Panc1 (cell line): Measurements from ENCODE around the gene PDZD2. TPM values are rescaled to one million over a fixed set of nuclear protein-coding genes. Genes with fewer than 3 reads are reported as not detected.

ENCODE experiments used
- ATAC-seq: fragments of 200-7000 bp; cut with Tn5 transposase; 2 replicates; pipeline ENCODE4 v1.9.1; 2020; ENCODE audit warnings: mild to moderate bottlenecking, moderate library complexity
- BruUV-seq: library from RNA; stranded (reverse); fragments of 400-500 nt; replicated peaks from 2 replicates; lab custom pipeline; 2021; lab: Mats Ljungman, UMichigan
- CTCF ChIA-PET: fragments of 300-600 bp; sonication (Branson Sonifier 250); formaldehyde crosslinking; loops from one replicate; lab custom pipeline; 2022; ENCODE audit warnings: antibody characterized with exemption; lab: Charles Lee
- POLR2A ChIA-PET: fragments of 300-600 bp; sonication (Branson Sonifier 250); formaldehyde crosslinking; loops from one replicate; lab custom pipeline; 2022; ENCODE audit warnings: antibody characterized with exemption; lab: Charles Lee
- DNase-seq: peaks from one replicate; pipeline ENCODE4 v3.0.0-alpha.2; 2010; ENCODE audit warnings: low read depth, low spot score
- H3K27ac ChIP-seq: 2 replicates; pipeline ENCODE4 v1.5.1; 2011; ENCODE audit warnings: mild to moderate bottlenecking, low read length, inconsistent platforms
- H3K27me3 ChIP-seq: fragments of 200-500 bp; sonication (Bioruptor generic); 2 replicates; pipeline ENCODE4 v1.6.0; 2014; ENCODE audit warnings: low read length, inconsistent platforms; ENCODE audit not compliant: control insufficient read depth, insufficient read depth
- H3K36me3 ChIP-seq: fragments of 200-500 bp; sonication (Bioruptor generic); 2 replicates; pipeline ENCODE4 v1.5.1; 2014; ENCODE audit warnings: inconsistent platforms, mild to moderate bottlenecking, low read length, moderate library complexity; ENCODE audit not compliant: control insufficient read depth, insufficient read depth
- H3K4me1 ChIP-seq: 2 replicates; pipeline ENCODE4 v1.5.1; 2011; ENCODE audit warnings: inconsistent platforms, mild to moderate bottlenecking, low read length, moderate library complexity; ENCODE audit not compliant: control insufficient read depth, insufficient read depth
- H3K4me3 ChIP-seq, 2 experiments: 2 replicates each; pipeline ENCODE4 v1.5.1; 2011 to 2012; ENCODE audit warnings: low read depth in 2 of 2, low read length in 2 of 2, mild to moderate bottlenecking in 2 of 2, inconsistent platforms in 1 of 2, moderate library complexity in 1 of 2
- H3K9me3 ChIP-seq: fragments of 200-500 bp; sonication (Bioruptor generic); 2 replicates; pipeline ENCODE4 v1.5.1; 2014; ENCODE audit warnings: low read depth, mild to moderate bottlenecking, inconsistent platforms, low read length, moderate library complexity; ENCODE audit not compliant: control insufficient read depth, insufficient read depth
- CTCF ChIP-seq: fragments of 450-650 bp; IDR thresholded peaks from 2 replicates; pipeline ENCODE4 v1.5.1; 2017; ENCODE audit warnings: mild to moderate bottlenecking
- POLR2AphosphoS5 ChIP-seq: IDR thresholded peaks from 2 replicates; pipeline ENCODE4 v1.6.1; 2012; ENCODE audit warnings: mild to moderate bottlenecking, low read depth, low read length, moderate library complexity
- SIN3A ChIP-seq: IDR thresholded peaks from 2 replicates; pipeline ENCODE4 v1.6.1; 2012; ENCODE audit warnings: low read depth, mild to moderate bottlenecking, low read length, moderate library complexity, borderline replicate concordance; ENCODE audit not compliant: insufficient read depth
- TCF7L2 ChIP-seq: IDR thresholded peaks from 2 replicates; pipeline ENCODE4 v1.6.1; 2011; ENCODE audit warnings: mild to moderate bottlenecking, low read depth, low read length, inconsistent platforms
- in situ Hi-C: cut with HindIII; loops from 2 replicates; pipeline ENCODE4 v1.10.0; 2016; ENCODE audit warnings: low sequenced_read_pairs, low pct_unique_long_range_greater_than_20kb
- intact Hi-C: fragments of 100-400 bp; cut with micrococcal nuclease; formaldehyde crosslinking; loops from one replicate; pipeline ENCODE4 v1.10.0; 2022; ENCODE audit not compliant: unreplicated experiment
- total RNA-seq: library from RNA; stranded (reverse); gene quantifications from one replicate; pipeline ENCODE4 v1.2.1, GENCODE V29; 2021; ENCODE audit not compliant: unreplicated experiment
- TF ChIP-seq, protein P1 (sequence below), 2 experiments: IDR thresholded peaks; 2 replicates each; pipeline ENCODE4 v1.6.1; 2011 to 2012; ENCODE audit warnings: low read depth in 2 of 2, control low read depth in 1 of 2, low read length in 1 of 2, mild to moderate bottlenecking in 1 of 2, moderate library complexity in 1 of 2; ENCODE audit not compliant: insufficient read depth in 1 of 2

The PDZD2 gene
- total RNA-seq, 1 experiment from 2014 or later = 0.10 TPM

DNA sequence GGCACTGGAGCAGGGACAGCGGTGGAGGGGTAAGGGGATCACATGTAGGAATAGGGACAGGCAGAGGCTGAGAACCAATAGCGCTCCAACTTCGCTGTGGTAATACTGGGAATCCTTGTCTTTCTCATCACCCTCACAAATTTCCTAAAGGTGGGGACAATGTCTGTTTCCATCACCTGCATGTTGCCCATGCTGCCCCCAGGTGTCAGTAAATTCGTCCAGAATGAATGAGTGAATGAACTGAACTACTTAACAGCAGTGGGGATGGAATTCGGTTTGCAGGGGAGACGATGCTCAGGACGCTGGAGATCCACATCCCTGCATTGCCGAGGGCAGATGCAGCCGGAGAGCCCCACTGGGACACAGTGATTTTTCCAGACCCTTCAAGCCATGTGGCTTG is 129.9 kb downstream of the PDZD2 start:
- Histone ChIP-seq H3K36me3 (no peaks in the 10 kb centered on the region), H3K27ac (no peak overlapping the region), H3K4me3 (no peak overlapping the region), H3K27me3 (peaks cover 12% of the 10 kb centered on the region), H3K4me1 (no peaks in the 10 kb centered on the region), H3K9me3 (no peaks in the 10 kb centered on the region)
- no TSS peak for BruUV-seq
- TF ChIP-seq, protein P1, sequence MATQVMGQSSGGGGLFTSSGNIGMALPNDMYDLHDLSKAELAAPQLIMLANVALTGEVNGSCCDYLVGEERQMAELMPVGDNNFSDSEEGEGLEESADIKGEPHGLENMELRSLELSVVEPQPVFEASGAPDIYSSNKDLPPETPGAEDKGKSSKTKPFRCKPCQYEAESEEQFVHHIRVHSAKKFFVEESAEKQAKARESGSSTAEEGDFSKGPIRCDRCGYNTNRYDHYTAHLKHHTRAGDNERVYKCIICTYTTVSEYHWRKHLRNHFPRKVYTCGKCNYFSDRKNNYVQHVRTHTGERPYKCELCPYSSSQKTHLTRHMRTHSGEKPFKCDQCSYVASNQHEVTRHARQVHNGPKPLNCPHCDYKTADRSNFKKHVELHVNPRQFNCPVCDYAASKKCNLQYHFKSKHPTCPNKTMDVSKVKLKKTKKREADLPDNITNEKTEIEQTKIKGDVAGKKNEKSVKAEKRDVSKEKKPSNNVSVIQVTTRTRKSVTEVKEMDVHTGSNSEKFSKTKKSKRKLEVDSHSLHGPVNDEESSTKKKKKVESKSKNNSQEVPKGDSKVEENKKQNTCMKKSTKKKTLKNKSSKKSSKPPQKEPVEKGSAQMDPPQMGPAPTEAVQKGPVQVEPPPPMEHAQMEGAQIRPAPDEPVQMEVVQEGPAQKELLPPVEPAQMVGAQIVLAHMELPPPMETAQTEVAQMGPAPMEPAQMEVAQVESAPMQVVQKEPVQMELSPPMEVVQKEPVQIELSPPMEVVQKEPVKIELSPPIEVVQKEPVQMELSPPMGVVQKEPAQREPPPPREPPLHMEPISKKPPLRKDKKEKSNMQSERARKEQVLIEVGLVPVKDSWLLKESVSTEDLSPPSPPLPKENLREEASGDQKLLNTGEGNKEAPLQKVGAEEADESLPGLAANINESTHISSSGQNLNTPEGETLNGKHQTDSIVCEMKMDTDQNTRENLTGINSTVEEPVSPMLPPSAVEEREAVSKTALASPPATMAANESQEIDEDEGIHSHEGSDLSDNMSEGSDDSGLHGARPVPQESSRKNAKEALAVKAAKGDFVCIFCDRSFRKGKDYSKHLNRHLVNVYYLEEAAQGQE (IDR thresholded peaks at IDR 0.05; ENCODE audit: insufficient read depth in 1 of 2, low read depth in 2 of 2, low read length in 1 of 2) = no peak
- no peak for TF ChIP-seq CTCF
- no peak for TF ChIP-seq POLR2AphosphoS5
- TF ChIP-seq TCF7L2 = no peak
- no peak for TF ChIP-seq SIN3A
- intact Hi-C loops = no loop called here
- in situ Hi-C loops = no loop called here
- ATAC-seq = no peak
- ChIA-PET POLR2A (no interaction called here), CTCF (no interaction called here)
- DNase-seq = no peak

- Histone ChIP-seq H3K27me3 (peaks cover 11% of the 10 kb centered on the region), H3K4me3 (no peak overlapping the region), H3K9me3 (no peaks in the 10 kb centered on the region), H3K4me1 (no peaks in the 10 kb centered on the region), H3K36me3 (no peaks in the 10 kb centered on the region), H3K27ac (no peak overlapping the region)
- TF ChIP-seq POLR2AphosphoS5 (no peak), TCF7L2 (no peak), CTCF (no peak), SIN3A (no peak)
- TF ChIP-seq, protein P1 (IDR thresholded peaks at IDR 0.05; ENCODE audit: insufficient read depth in 1 of 2, low read depth in 2 of 2, low read length in 1 of 2) = no peak
- no TSS peak for BruUV-seq
- DNase-seq (no peak), ATAC-seq (no peak)
- in situ Hi-C loops (no loop called here), intact Hi-C loops (no loop called here)
- ChIA-PET CTCF (no interaction called here), POLR2A (no interaction called here)
These were observed 130.6 kb downstream of the PDZD2 start for GRCh38 chr5:31769530-31769929.
